ENCODE results near the gene PALD1. TPM values are rescaled to one million over a fixed set of nuclear protein-coding genes. Genes with fewer than 3 reads are reported as not detected.
"Not testable (repeated sequence)": the region's sequence is repeated elsewhere in the genome, so short reads cannot be mapped to it uniquely, and the experiment has no call there.

Gene PALD1
- total RNA-seq, 2 donors from 2014 or later: 0.07 to 0.13 TPM

DNA sequence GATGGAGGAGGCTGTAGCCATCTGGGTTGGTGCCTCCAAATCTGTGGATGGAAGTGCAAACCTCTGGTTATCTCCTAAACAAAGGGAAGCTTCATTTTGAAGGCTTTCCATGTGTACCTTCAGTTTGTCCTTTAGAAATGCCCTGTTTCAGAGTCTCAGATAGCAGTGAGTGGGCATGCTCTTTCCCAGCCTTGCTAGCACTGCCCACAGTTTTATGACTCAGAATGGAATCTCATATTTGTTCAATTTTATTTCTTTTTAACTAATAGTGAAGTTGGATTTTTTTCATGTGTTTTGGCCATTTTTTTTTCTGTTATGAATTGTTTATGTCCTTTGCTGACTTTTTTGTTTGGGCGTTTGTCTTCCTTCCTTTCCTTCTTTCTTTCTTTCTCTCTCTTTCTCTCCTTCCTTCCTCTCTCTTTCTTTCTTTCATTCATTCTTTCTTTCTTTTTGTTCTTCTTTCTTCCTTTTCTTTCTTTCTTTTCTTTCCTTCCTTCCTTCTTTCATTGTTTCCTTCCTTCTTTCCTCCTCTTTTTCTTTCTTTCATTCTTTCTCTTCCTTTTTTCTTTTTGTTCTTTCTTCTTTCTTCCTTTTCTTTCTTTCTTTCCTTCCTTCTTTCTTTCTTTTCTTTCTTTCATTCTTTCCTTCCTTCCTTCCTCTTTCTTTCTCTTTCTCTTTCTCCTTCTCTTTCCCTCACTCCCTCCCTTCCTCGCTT, 98.4 kb downstream of the PALD1 start:
- H3K4me1 Mint-ChIP-seq: peaks cover 45% of the 10 kb centered on the region
- no peak for DNase-seq

DNA sequence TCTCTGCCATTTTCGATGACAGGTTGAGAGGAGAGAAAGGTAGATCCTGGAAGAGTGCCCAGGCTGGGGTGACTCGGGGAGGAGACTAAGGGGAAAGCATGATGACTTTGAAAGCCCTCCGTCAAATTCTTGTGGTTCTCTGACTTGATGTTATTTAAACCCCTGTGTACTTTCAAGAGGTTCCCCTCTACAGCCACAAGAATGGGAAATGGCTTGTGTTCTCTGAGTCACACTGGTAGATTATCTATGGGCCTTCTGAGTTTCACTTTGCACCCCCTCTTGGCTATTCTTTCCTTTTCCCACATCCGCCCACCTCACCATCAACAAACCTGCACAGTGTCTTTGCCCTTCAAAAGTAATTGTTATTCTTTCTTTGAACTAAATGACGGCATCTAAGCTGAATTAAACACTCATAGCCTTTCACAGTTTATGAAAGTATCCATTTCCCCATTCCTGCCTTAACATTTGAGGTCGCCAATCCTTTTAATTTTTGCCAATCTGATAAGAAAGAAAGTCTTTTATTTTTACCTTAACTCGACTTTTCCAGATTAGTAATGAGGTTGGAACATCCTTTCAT, 99.9 kb downstream of the PALD1 start:
- ATAC-seq (peak; percentile 87), DNase-seq (no peak)
- H3K9me3 ChIP-seq (ENCODE audit: control insufficient read depth, low read length, poor library complexity, severe bottlenecking): no peaks in the 10 kb centered on the region
- no peaks in the 10 kb centered on the region for H3K36me3 Mint-ChIP-seq (ENCODE audit: low read depth)
- peaks cover 43% of the 10 kb centered on the region for H3K4me1 Mint-ChIP-seq
- peak overlapping the region; percentile 69 for H3K4me3 Mint-ChIP-seq
- H3K27ac Mint-ChIP-seq: peak overlapping the region; percentile 89
- no peaks in the 10 kb centered on the region for H3K27me3 Mint-ChIP-seq

More for the DNA sequence above, 98.4 kb downstream of the PALD1 start:
- no peaks in the 10 kb centered on the region for H3K9me3 ChIP-seq (ENCODE audit: control insufficient read depth, low read length, poor library complexity, severe bottlenecking)
- Mint-ChIP-seq H3K27ac (peak overlapping the region; percentile 89), H3K27me3 (no peaks in the 10 kb centered on the region), H3K4me3 (peak overlapping the region; percentile 67), H3K36me3 (ENCODE audit: low read depth) (no peaks in the 10 kb centered on the region)
- no peak for ATAC-seq

- ATAC-seq (no peak), DNase-seq (no peak)
- H3K9me3 ChIP-seq (ENCODE audit: control insufficient read depth, low read length, poor library complexity, severe bottlenecking): no peaks in the 10 kb centered on the region
- Mint-ChIP-seq H3K27ac (peak overlapping the region; percentile 89), H3K4me3 (peak overlapping the region; percentile 46), H3K27me3 (no peaks in the 10 kb centered on the region), H3K36me3 (ENCODE audit: low read depth) (no peaks in the 10 kb centered on the region), H3K4me1 (peaks cover 43% of the 10 kb centered on the region)
Observed at GRCh38 chr10:70579234-70580002, 100.9 kb downstream of the PALD1 start.

DNA sequence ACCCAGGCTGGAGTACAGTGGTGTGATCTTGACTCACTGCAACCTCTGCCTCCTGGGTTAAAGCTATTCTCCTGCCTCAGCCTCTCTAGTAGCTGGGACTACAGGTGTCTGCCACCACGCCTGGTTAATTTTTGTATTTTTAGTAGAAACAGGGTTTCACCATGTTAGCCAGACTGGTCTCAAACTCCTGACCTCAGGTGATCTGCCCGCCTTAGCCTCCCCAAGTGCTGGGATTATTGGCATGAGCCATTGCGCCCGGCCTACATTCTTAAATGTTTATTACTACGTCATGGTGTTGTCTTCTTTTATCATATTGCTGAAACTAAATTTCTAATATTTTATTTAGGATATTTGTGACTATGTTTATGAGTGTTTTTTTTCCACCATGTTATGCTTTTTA, 102.6 kb downstream of the PALD1 start:
- not testable (repeated sequence) for H3K27ac Mint-ChIP-seq; H3K9me3 ChIP-seq (ENCODE audit: control insufficient read depth, low read length, poor library complexity, severe bottlenecking); H3K36me3 Mint-ChIP-seq (ENCODE audit: low read depth); ATAC-seq; H3K4me3 Mint-ChIP-seq; DNase-seq; H3K27me3 Mint-ChIP-seq
- peaks cover 35% of the 10 kb centered on the region for H3K4me1 Mint-ChIP-seq

- Mint-ChIP-seq H3K27ac (no peak overlapping the region), H3K27me3 (peaks cover 10% of the 10 kb centered on the region), H3K4me3 (no peak overlapping the region), H3K36me3 (ENCODE audit: low read depth) (no peaks in the 10 kb centered on the region), H3K4me1 (peaks cover 21% of the 10 kb centered on the region)
- DNase-seq (no peak), ATAC-seq (no peak)
- H3K9me3 ChIP-seq (ENCODE audit: control insufficient read depth, low read length, poor library complexity, severe bottlenecking): no peaks in the 10 kb centered on the region
Observed at GRCh38 chr10:70582793-70583668, 104.5 kb downstream of the PALD1 start.

DNA sequence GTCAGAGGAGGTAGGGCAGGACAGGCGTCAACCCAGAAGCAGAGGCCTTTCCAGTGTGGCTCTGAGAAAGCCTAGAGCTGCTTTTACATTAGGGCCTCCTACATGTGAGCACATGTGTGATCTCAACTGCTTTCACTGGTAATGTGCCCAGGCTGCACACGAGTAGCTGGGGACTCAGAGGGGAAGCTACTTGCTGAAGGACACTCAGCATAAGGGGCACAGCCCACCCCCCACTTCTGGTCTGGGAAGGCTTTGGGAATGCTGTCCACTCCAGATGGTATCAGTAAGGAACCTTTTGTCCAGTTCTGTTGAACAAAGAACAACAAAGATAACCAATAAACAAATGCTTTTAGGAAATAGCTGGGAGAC, 105.1 kb downstream of the PALD1 start:
- peaks cover 16% of the 10 kb centered on the region for H3K27me3 Mint-ChIP-seq
- no peak for DNase-seq

GRCh38 chr10:70584366-70584765, 105.8 kb downstream of the PALD1 start:
- DNase-seq: no peak
- peaks cover 8% of the 10 kb centered on the region for H3K4me1 Mint-ChIP-seq
- ATAC-seq: no peak
- H3K36me3 Mint-ChIP-seq (ENCODE audit: low read depth): no peaks in the 10 kb centered on the region
- H3K27ac Mint-ChIP-seq: no peak overlapping the region
- no peak overlapping the region for H3K4me3 Mint-ChIP-seq
- H3K27me3 Mint-ChIP-seq: peaks cover 22% of the 10 kb centered on the region
- H3K9me3 ChIP-seq (ENCODE audit: control insufficient read depth, low read length, poor library complexity, severe bottlenecking): no peaks in the 10 kb centered on the region

More for the DNA sequence above, 105.1 kb downstream of the PALD1 start:
- Mint-ChIP-seq H3K27ac (no peak overlapping the region), H3K4me1 (peaks cover 14% of the 10 kb centered on the region), H3K36me3 (ENCODE audit: low read depth) (no peaks in the 10 kb centered on the region), H3K4me3 (no peak overlapping the region)
- no peaks in the 10 kb centered on the region for H3K9me3 ChIP-seq (ENCODE audit: control insufficient read depth, low read length, poor library complexity, severe bottlenecking)
- no peak for ATAC-seq

DNA sequence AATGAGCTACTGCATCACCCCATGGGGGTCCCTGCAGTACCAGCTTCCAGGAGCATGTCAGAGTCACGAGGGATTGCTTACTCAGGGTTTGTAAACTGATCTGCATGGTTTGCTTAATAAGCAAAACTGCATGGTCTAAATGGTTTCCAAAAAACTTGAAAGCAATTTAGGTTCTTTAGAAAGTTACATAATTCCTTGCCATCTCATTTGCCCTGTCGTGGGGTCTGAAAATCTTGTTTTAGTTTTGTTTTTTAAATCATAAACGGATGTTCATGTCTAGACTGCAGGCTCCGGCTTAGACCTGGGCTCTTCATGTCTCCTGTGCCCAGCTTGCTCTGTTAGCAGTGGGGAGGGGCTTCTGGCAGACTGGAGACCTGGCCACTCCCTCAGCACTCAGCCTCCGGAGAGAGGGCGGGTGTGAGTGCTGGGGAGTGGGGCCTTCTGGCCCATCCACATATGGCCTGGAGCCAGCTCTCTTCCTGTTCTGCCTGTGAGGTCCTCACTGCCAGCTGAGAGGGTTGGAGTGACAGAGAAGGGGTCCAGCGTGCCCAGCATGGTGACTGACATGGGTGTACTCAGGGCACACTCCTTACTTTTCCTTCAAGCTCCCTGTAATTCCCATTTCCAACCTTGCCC, 106.5 kb downstream of the PALD1 start:
- peaks cover 22% of the 10 kb centered on the region for H3K27me3 Mint-ChIP-seq
- no peaks in the 10 kb centered on the region for H3K36me3 Mint-ChIP-seq (ENCODE audit: low read depth)
- no peak overlapping the region for H3K4me3 Mint-ChIP-seq
- peaks cover 3% of the 10 kb centered on the region for H3K4me1 Mint-ChIP-seq
- DNase-seq (no peak), ATAC-seq (no peak)
- H3K27ac Mint-ChIP-seq: no peak overlapping the region
- H3K9me3 ChIP-seq (ENCODE audit: control insufficient read depth, low read length, poor library complexity, severe bottlenecking): no peaks in the 10 kb centered on the region

DNA sequence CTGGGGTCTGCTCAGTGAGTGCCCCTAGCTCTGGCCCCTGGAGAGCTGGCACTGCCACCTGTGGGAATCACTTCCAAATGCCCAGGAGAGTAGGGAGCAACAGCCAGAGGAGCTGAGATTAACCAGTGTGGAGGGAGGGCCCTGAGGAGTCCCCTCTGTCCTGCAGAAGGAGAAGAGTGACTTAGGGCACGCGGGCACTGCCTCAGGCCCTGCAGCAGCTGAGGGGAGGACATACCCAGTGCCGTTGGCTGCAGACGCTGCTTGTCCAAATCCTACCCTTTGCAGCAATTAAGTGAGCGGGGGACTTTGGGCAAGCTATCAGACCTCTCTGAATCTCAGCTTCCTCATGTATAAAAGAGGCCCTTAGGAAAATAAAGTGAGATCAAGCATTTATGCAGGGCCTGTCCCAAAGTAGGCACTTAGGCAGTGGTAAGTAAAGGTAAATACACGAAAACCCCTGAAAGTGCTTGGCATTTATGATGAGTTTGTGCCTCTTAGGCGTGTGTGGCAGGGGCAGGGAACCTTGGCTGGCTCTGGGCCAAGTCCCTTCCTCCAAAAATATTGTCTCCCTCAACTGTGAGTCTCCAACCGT, 107.1 kb downstream of the PALD1 start:
- no peaks in the 10 kb centered on the region for H3K9me3 ChIP-seq (ENCODE audit: control insufficient read depth, low read length, poor library complexity, severe bottlenecking)
- Mint-ChIP-seq H3K27me3 (peaks cover 26% of the 10 kb centered on the region), H3K4me3 (no peak overlapping the region), H3K36me3 (ENCODE audit: low read depth) (no peaks in the 10 kb centered on the region), H3K27ac (no peak overlapping the region), H3K4me1 (peaks cover 2% of the 10 kb centered on the region)
- no peak for ATAC-seq
- DNase-seq: no peak

DNA sequence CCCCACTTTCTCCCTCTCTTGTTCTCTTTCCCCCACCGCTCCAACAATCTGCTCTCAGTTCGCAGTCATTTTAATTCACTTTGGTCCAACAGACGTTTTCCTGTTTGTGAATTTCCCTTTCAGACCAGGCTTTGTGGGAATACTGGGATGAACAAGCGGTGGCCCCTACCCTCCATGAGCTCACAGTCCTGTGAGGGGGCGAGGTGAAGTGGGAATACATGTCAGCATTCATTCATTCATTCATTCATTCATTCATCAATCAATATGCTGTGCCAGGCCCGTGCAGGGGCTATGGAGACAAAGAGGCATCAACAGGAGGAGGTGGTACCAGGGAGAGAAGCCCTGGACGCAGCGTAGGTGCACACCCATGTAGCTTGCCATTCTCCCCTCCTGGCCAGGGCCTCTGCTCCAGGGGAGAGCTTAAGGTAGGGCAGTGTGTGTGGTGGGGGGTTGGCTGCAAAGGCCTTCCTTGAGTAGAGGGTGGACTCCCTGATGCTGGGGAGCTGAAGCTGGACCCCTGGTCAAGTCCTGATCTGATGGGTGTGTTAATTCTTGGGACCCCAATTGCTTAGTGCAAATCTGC, 107.9 kb downstream of the PALD1 start:
- Mint-ChIP-seq H3K27ac (no peak overlapping the region), H3K4me1 (peaks cover 2% of the 10 kb centered on the region), H3K4me3 (no peak overlapping the region), H3K27me3 (peaks cover 32% of the 10 kb centered on the region), H3K36me3 (ENCODE audit: low read depth) (no peaks in the 10 kb centered on the region)
- no peaks in the 10 kb centered on the region for H3K9me3 ChIP-seq (ENCODE audit: control insufficient read depth, low read length, poor library complexity, severe bottlenecking)
- no peak for ATAC-seq
- no peak for DNase-seq

- ATAC-seq (no peak), DNase-seq (no peak)
- Mint-ChIP-seq H3K36me3 (ENCODE audit: low read depth) (peaks cover 3% of the 10 kb centered on the region), H3K27me3 (peaks cover 38% of the 10 kb centered on the region), H3K4me3 (no peak overlapping the region), H3K27ac (no peak overlapping the region), H3K4me1 (peaks cover 2% of the 10 kb centered on the region)
- H3K9me3 ChIP-seq (ENCODE audit: control insufficient read depth, low read length, poor library complexity, severe bottlenecking): no peaks in the 10 kb centered on the region
Observed at GRCh38 chr10:70587045-70587658, 108.6 kb downstream of the PALD1 start.

GRCh38 chr10:70588255-70588654, 109.7 kb downstream of the PALD1 start:
- Mint-ChIP-seq H3K4me1 (peaks cover 4% of the 10 kb centered on the region), H3K27me3 (peaks cover 41% of the 10 kb centered on the region), H3K4me3 (no peak overlapping the region), H3K27ac (no peak overlapping the region), H3K36me3 (ENCODE audit: low read depth) (peaks cover 6% of the 10 kb centered on the region)
- no peak for DNase-seq
- no peak for ATAC-seq
- no peaks in the 10 kb centered on the region for H3K9me3 ChIP-seq (ENCODE audit: control insufficient read depth, low read length, poor library complexity, severe bottlenecking)

Measured in T-helper 17 cell (primary cell).